ENCODE results near the gene CDS2. TPM values are rescaled to one million over a fixed set of nuclear protein-coding genes. Genes with fewer than 3 reads are reported as not detected.

CDS2 gene
- total and polyA plus RNA-seq, 2 of the 13 experiments (the other 11 are each of a cell fraction or from before 2014, with no cell fraction given): 81.3 to 153 TPM

DNA sequence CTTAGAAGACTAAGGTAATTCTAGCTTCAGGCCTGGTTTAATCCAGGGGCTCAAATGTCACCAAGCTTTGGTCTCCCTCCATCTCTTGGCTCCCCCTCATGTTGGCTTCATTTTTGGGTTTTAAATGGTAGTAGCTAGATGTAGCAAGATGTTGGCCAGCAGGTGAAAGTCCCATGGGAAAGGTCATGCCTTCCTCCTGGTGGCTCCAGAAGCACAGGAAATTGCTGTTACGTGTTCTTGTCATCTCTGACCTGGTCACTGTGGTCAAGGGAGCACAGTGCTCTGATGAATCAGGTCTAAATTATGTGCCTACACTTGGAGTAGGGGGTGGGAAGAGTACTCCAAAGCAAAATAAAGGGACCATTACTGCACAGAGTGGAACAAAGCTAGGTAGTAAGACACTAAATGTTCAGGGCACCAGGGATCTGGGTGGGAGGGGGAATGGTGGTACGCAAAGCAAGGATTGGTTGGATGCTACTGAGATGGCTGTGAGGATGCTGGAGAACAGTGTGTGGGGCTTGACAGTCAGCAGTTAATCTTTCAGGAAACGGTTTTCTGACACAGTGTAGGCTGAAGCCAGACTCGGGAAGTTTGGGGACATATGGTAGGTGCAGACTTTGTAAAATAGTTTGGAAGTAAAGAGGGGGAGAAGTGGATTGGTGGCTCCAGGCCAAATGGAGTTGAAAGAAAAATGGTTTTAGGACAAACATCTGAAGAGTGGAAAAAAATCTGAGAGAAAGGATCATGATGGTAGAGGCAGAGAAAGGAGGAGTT is 30.1 kb downstream of the CDS2 start (continued):
- peak; percentile 32; the same call in 1 of the 2 replicates for TF ChIP-seq SPEN (CRISPR knock-in tag; IDR thresholded peaks at IDR 0.05; ENCODE audit: low read depth)
- no peak for TF ChIP-seq ZNF598 (CRISPR knock-in tag; IDR thresholded peaks at IDR 0.05; ENCODE audit: borderline replicate concordance)
- peak; percentile 16; the same call in 1 of the 2 replicates for TF ChIP-seq MAFF (IDR thresholded peaks at IDR 0.05; ENCODE audit: low read depth, low read length)
- TF ChIP-seq, protein P1, sequence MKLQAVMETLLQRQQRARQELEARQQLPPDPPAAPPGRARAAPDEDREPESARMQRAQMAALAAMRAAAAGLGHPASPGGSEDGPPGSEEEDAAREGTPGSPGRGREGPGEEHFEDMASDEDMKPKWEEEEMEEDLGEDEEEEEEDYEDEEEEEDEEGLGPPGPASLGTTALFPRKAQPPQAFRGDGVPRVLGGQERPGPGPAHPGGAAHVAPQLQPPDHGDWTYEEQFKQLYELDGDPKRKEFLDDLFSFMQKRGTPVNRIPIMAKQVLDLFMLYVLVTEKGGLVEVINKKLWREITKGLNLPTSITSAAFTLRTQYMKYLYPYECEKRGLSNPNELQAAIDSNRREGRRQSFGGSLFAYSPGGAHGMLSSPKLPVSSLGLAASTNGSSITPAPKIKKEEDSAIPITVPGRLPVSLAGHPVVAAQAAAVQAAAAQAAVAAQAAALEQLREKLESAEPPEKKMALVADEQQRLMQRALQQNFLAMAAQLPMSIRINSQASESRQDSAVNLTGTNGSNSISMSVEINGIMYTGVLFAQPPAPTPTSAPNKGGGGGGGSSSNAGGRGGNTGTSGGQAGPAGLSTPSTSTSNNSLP (IDR thresholded peaks at IDR 0.05; ENCODE audit: low read depth, low read length): 0 out of 2 replicates have a peak, but pooled peaks have one; percentile 9
- TF ChIP-seq ZFP90 (CRISPR knock-in tag; IDR thresholded peaks at IDR 0.05; ENCODE audit: borderline replicate concordance): 0 out of 2 replicates have a peak, but pooled peaks have one; percentile 49
- no peak for TF ChIP-seq ZNF773 (CRISPR knock-in tag; IDR thresholded peaks at IDR 0.05; ENCODE audit: borderline replicate concordance)
- peak; percentile 89; the same call in 1 of the 2 replicates for TF ChIP-seq RXRA (CRISPR knock-in tag; IDR thresholded peaks at IDR 0.05)
- TF ChIP-seq FOXP1 (IDR thresholded peaks at IDR 0.05): no peak
- 0 out of 2 replicates have a peak, but pooled peaks have one; percentile 22 for TF ChIP-seq FOXP1 (CRISPR knock-in tag; IDR thresholded peaks at IDR 0.05)
- no peak for TF ChIP-seq NKX3-1 (CRISPR knock-in tag; IDR thresholded peaks at IDR 0.05)
- TF ChIP-seq ZFYVE20 (CRISPR knock-in tag; IDR thresholded peaks at IDR 0.05; ENCODE audit: borderline replicate concordance, low read depth): no peak
- no peak for TF ChIP-seq FOXA1 (IDR thresholded peaks at IDR 0.05)
- TF ChIP-seq FOXA1 (CRISPR knock-in tag; IDR thresholded peaks at IDR 0.05): no peak
- peak; percentile 73 for TF ChIP-seq POGZ (CRISPR knock-in tag; IDR thresholded peaks at IDR 0.05)
- TF ChIP-seq ZNF329 (CRISPR knock-in tag; IDR thresholded peaks at IDR 0.05; ENCODE audit: low read depth): peak; percentile 93
- TF ChIP-seq ARHGAP35 (CRISPR knock-in tag; IDR thresholded peaks at IDR 0.05; ENCODE audit: borderline replicate concordance): no peak
- no peak for TF ChIP-seq ZNF446 (CRISPR knock-in tag; IDR thresholded peaks at IDR 0.05)
- TF ChIP-seq ZNF143 (CRISPR knock-in tag; IDR thresholded peaks at IDR 0.05): no peak
- no peak for TF ChIP-seq POLR2G (IDR thresholded peaks at IDR 0.05; ENCODE audit: low read depth, low read length)
- TF ChIP-seq ASH2L (IDR thresholded peaks at IDR 0.05; ENCODE audit: insufficient read length, low read depth, low read length): peak; percentile 48
- 0 out of 2 replicates have a peak, but pooled peaks have one; percentile 37 for TF ChIP-seq ARNT2 (CRISPR knock-in tag; IDR thresholded peaks at IDR 0.05; ENCODE audit: low read depth)
- TF ChIP-seq, protein P2, sequence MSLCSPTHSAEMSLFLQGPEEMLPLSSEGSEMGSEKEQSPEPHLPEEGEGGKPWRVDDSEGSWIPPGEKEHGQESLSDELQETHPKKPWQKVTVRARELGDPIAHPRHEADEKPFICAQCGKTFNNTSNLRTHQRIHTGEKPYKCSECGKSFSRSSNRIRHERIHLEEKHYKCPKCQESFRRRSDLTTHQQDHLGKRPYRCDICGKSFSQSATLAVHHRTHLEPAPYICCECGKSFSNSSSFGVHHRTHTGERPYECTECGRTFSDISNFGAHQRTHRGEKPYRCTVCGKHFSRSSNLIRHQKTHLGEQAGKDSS (CRISPR knock-in tag; IDR thresholded peaks at IDR 0.05; ENCODE audit: borderline replicate concordance, low read depth): peak; percentile 98
- TF ChIP-seq, protein P3, sequence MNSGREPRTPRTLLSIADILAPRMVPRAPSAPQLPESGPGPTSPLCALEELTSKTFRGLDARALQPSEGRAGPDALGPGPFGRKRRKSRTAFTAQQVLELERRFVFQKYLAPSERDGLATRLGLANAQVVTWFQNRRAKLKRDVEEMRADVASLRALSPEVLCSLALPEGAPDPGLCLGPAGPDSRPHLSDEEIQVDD (CRISPR knock-in tag; IDR thresholded peaks at IDR 0.05; ENCODE audit: borderline replicate concordance): no peak
- TF ChIP-seq RBM22 (optimal IDR thresholded peaks at IDR 0.05; ENCODE audit: low read length): no peak
- TF ChIP-seq ESRRA (CRISPR knock-in tag; IDR thresholded peaks at IDR 0.05; ENCODE audit: low read depth): peak; percentile 90
- TF ChIP-seq, protein P4, sequence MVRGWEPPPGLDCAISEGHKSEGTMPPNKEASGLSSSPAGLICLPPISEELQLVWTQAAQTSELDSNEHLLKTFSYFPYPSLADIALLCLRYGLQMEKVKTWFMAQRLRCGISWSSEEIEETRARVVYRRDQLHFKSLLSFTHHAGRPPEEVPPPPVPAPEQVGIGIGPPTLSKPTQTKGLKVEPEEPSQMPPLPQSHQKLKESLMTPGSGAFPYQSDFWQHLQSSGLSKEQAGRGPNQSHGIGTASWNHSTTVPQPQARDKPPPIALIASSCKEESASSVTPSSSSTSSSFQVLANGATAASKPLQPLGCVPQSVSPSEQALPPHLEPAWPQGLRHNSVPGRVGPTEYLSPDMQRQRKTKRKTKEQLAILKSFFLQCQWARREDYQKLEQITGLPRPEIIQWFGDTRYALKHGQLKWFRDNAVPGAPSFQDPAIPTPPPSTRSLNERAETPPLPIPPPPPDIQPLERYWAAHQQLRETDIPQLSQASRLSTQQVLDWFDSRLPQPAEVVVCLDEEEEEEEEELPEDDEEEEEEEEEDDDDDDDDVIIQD (CRISPR knock-in tag; IDR thresholded peaks at IDR 0.05; ENCODE audit: low read depth): peak; percentile 91
- no peak for TF ChIP-seq ZNF331 (CRISPR knock-in tag; IDR thresholded peaks at IDR 0.05)
- TF ChIP-seq ZKSCAN1 (IDR thresholded peaks at IDR 0.05; ENCODE audit: low read length): no peak

Data from HepG2 (cell line).